GM19452 (cell line): ENCODE results near the gene MCM3AP.
"Not testable (repeated sequence)": the region's sequence is repeated elsewhere in the genome, so short reads cannot be mapped to it uniquely, and the experiment has no call there.

Experiments used
- ATAC-seq: cut with Tn5 transposase; IDR thresholded peaks from one replicate; pipeline ENCODE4 v1.9.1; 2021; ENCODE audit not compliant: unreplicated experiment

The MCM3AP gene

GRCh38 chr21:46244602-46245001, 40.8 kb downstream of the MCM3AP start:
- ATAC-seq, result no peak

DNA sequence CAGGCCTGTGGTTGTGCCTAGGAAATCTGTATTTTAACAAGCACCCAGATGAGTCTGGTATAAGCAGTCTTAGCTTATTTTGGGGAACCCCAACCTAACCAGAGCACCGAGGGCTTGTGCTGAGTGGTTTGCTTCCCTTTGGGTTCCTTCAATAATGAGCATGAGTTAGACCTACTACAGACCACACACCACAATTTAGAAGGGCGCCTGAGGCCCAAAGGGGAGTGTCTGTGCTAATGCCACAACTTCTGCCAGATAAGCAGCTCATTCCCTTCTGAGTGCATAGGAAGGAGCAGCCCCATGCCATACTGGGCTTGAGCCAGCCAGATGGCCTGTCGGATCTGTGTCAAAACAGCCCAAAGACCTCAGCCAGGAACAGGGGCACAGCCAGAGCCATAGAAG, 41.5 kb downstream of the MCM3AP start:
- no peak for ATAC-seq

GRCh38 chr21:46243325-46243724, 42.1 kb downstream of the MCM3AP start:
- no peak for ATAC-seq

DNA sequence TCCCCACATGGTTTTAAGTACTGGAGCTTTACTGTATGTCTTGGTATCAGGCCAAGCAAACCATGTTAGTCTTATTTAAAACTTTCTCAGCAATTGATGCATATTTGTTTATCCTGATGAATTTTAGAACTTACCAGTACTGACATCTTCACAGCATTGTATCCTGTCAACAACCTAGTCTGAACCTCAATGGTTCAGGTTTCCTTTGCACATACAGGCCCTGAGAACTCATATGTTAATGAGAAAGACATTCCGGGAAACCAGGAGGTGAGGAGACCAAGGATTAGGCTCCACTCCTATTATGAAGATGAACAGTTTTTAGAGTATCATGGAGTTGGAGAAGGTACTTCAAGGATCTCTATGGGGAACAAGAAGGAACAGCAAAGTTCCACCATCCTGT, 43.8 kb downstream of the MCM3AP start:
- not testable (repeated sequence) for ATAC-seq

DNA sequence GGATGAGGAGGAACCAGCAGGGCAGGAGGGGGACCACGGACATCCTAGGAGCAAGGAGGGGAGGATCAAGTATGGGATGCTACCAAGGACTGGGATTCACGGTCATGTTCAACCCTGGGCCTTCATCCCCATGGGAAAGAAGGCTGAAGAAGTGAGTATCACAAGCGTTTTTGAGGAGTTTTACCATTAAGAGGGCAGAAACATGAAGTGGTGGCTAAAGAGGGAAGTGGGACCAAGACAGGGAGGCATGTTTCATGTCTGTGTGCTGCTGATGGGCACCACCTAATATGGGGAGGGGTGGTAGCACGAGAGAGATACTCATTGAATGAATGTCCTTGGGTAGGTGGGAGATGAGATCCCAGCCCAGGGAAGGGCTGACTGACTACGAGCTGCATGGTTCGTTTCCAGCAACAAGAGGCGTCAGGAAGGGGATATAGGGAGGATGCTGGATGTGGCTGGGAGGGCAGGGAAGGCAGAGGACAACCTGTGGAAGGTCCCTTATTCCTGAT, 45.5 kb downstream of the MCM3AP start:
- no peak for ATAC-seq

DNA sequence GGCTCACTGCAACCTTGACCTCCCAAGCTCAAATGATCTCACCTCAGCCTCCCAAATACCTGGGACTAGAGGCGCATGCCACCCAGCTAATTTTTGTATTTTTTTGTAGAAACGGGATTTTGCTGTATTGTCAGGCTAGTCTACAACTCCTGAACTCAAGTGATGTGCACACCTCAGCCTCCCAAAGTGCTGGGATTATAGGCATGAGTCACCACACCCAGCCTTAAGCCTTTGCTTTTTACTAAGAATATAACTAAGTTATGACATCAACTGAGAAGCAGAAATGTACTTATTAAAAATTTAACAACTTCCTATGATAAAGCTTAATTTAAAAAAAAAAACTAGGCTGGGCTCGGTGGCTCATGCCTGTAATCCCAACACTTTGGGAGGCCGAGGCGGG, 47.9 kb downstream of the MCM3AP start:
- no peak for ATAC-seq

DNA sequence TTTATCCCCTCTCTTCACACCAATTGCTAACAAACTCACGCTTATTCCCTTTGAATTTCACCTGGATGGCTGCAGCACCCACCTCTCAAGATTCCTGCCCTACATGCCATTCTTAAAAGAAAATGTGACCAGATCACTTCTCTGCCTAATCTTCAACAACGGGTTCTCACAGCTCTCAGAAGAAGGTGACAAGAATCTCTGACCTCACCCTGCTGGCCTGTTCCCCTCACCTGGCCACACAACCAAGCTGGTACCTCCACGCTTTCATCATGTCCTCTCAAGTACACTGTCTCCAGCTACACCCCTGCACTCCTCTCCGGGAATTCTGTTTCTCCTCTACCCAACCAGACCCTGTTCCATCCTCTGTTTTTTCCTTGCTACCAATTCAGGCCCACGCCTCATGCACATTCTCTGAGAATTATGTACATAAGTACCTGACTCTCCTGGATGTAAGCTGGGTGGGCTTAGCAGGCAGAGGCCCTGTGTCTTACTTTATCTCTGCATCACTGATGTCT, 50.9 kb downstream of the MCM3AP start:
- no peak for ATAC-seq

DNA sequence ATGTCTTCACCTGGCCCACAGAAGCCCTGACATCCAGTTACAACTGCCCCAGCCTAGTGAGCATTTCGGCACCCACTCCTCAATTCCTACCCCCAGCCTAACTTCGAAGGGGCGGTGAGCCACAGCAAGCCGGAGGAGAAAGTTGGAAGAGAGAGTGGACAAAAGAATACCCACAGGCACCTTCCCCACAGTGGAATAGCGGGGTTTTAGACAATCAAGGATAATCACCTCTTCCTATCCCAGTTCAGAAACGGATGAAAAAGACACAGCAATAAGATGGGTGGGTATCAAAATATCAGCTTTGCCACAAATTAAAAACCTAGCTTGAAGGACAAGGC, 55.5 kb downstream of the MCM3AP start:
- no peak for ATAC-seq

- ATAC-seq, result peak; percentile 15
Observed at GRCh38 chr21:46229133-46229922, 56.1 kb downstream of the MCM3AP start.

- peak; percentile 81 for ATAC-seq
Observed at GRCh38 chr21:46228345-46229051, 56.9 kb downstream of the MCM3AP start, which contains the start of gene LSS. Gene LSS (minus strand): TSS chr21:46228774. CDS start chr21:46228745, 29 bp downstream.

DNA sequence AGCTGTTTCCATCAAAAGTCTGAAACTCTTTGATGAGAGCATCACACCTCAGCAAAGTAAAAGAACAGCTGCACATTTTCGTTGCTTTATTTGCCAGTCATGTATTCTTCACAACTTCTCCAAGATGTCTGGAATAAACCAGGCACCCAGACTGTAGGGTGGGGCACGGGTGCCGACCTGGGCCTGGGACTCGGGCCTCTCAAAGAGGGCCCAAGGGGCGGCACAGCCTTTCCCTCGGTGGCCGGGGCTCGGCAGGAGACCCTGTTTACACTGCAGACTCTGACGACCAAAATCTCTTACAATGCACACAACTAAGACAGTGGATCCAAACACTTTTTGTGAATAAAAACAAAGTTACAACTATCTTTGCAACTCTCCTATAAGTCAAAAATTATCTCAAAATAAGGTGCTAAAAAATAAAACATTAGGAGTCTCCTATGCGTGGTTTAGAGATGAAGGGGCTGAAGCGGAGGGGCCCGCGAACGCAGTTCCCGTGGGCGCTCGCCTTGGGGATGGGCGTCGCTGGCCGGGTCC, 57.5 kb downstream of the MCM3AP start:
- peak; percentile 13 for ATAC-seq

DNA sequence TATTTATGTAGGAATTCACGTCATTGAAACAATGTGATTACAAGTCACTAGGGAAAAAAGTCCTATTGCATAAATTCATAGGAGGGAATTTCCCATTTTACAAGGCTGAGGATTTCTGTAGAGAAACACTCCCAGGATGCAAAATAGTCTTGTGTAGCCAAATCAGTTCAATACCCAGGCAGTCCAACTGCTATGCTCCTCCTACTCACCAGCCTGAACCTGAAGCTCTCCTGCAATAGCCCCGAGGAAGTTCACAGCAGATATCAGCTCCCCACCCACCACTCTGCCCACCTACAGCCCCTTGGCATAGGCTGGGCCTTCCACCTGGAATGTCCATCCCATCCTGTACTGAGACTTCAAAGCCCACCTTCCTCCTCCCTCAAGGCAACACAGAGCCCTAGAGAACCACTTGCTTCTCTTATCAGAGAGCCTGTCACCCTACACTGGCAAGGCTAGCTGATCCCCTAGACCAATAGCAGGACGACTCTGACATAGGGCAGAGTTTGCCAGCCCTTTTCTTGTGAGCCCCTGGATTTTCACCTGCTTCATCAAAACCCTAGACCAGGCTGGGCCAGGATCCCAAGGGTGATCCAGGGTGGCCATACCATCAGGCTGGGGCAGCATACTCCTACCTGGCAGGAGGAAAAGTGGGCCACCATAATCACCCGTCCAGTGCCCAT, 58.4 kb downstream of the MCM3AP start:
- ATAC-seq, result no peak

DNA sequence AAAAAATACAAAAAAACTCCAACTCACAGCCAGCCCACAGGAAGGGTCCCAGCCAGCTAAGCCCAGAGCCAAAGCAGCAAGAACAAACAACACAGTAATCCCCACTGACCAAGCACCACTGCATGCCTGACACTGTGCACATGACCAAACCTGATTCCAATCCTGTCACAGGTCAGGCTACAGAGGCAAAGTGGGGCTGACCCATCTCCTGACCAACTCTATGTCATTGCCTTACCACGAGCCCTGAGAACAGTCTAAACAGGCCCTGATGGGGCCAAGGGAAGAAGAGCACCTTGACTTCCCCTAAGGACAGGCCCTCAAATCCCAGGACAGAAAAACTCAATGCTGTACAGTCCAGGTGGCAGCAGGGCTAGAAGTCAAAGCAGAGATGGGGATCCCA, 59.3 kb downstream of the MCM3AP start:
- ATAC-seq, result no peak

DNA sequence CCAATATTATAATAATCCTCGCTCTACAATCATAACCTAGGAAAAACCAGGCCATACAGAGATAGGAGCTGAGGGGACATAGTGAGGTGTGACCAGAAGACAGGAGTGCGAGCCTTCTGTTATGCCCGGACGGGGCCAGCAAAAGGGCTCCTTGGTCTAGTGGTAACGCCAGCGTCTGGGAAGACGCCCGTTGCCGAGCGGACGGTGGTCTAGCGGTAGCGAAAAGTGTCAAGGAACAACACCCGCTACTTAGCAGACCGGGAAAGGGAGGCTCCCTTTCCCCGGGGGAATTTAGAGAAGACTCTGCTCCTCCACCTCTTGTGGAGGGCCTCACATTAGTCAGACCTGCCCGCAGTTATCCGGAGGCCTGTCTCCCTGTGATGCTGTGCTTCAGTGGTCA, 61.8 kb downstream of the MCM3AP start:
- ATAC-seq, result not testable (repeated sequence)

DNA sequence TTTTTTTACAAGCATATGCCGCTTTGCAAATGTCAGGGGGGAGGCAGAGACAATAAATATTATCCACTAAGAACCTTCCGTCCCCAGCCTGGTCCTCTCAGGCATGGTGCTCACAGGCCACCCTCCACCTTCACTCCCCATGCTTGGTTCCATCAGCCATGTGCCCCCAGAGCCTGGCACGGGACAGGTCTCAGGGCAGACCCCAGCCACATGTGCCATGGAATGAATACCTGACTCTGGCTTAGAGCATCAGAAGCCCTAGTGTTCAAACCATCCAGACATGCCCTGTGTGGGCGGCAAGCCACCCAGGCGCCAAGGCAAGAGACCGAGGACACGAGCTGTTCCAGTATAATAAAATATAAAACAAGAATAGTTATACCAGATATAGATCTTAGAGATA, 62.2 kb downstream of the MCM3AP start:
- no peak for ATAC-seq

GRCh38 chr21:46222436-46223116, 62.8 kb downstream of the MCM3AP start:
- ATAC-seq, result no peak

DNA sequence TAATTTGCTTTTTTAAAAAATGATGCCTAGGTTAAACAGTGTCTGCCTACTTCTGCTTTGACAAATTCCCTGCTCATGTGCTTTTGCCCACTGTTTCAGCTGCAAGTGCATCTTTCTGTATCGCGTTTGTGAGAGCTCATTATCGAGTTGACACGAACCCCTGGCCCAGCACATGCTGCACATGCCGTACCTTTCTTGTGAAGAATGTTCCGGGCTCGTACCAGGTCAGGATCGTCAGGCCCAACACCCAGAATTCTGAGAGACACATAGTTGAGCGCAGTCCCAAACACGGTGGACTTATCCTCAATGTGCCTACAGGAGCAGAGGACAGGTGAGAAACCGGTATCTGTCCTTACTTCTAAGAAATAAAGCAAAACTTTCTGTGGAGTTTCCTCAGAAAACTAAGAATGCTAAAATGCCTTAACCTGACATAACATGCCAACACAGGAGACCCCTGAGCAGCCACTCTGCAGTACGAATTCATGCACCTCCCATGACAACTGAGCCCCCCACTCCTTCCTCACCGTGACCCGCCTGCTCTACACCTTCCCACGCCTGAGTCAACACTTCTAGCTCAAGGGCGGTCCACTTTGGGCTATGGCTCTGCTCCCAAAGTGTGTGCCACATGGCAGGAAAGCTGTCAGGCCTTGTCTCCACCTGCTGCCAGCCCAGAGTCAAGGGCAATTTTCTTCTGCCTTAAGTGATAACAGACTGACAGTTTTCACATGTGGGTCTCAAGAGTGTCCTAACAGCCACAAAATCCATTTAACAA, 63.6 kb downstream of the MCM3AP start:
- no peak for ATAC-seq

DNA sequence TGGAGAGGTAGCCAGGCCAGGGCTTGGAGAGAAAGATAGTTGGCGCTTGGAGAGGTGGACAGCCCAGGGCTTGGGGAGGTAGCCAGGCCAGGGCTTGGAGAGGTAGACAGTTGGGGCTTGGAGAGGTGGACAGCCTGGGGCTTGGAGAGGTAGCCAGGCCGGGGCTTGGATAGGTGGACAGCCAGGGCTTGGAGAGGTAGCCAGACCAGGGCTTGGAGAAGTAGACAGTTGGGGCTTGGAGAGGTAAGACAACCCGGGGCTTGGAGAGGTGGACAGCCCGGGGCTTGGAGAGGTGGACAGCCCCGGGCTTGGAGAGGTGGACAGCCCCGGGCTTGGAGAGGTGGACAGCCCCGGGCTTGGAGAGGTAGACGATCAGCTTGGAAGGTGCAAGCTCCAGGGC, 64.6 kb downstream of the MCM3AP start:
- ATAC-seq, result no peak

DNA sequence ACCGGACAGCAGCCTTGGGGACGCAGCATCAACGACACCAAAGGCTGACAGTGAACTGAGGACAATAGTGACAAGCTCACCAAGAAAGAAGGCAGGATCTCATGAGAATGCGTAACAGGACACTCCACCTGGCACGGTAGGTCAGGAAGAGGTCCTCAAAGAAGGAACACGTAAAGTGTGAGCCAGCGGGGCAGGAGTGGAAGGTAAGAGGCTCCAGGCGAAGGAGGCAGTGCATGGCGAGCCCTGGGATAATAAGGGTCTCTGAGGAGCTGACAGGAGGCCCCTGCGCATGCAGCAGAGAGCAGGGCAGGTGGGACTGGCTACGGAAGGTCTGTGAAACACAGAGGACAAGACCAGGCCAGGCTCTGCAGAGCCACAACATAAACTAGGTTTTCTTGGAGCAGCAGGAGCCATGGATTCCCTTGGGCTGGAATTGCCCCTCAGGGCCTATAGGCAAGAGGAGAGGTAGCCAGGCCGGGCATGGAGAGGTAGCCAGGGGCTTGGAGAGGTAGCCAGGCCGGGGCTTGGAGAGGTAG, 65.1 kb downstream of the MCM3AP start:
- ATAC-seq, result no peak
